Measurements from ENCODE around the gene BYSL. TPM values are rescaled to one million over a fixed set of nuclear protein-coding genes. Genes with fewer than 3 reads are reported as not detected.

BYSL gene
- polyA plus RNA-seq, 2 donors, result 6.0 to 14.2 TPM

DNA sequence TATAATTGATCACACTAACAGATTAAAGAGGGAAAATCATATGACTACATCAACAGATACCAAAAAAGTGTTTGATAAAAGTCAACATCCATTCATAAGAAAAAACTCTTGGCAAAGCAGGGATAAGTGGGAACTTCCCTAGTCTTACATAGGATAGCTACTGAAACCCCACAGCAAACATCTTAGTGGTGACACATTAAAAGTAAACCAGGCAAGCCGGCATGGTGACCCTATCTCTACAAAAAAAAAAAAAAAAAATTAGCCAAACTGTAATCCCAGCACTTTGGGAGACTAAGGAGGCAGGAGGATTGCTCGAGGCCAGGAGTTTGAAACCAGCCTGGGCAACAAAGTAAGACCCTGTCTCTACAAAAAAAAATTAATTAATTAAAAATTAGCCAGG, 34.1 kb downstream of the BYSL start:
- 80 to 81% methylated on average over 2 of the region's 2 CpGs for WGBS, 2 donors

DNA sequence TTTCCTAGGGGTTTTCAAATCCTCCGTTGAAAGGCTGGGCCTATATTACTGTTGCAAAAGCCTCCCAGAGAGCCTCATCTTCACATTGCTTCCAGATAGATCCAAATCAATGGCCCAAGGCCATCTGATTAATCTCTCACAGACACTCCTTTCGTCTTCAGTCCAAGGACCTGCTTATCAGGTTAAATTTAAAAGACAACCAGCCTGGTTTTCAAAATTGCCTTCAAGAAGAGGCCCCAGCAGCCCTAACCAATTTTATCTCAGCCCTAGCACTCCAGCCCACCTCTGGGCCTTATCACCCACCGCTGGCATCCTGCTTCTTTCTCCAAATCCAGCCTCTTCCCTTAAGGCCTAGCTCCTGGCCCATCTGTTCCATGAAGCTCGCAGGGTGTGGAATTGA, 35.8 kb downstream of the BYSL start:
- Histone ChIP-seq H3K36me3 (ENCODE audit: control insufficient read depth in 2 of 2, insufficient read depth in 2 of 2, low read length in 1 of 2) (no peaks in the 10 kb centered on the region), H3K9me3 (ENCODE audit: control insufficient read depth in 2 of 2, insufficient read depth in 1 of 2, low read depth in 1 of 2, low read length in 1 of 2) (no peaks in the 10 kb centered on the region), H3K4me1 (ENCODE audit: control insufficient read depth in 2 of 2, insufficient read depth in 2 of 2, low read length in 1 of 2) (no peaks in the 10 kb centered on the region), H3K27me3 (ENCODE audit: control insufficient read depth in 1 of 2, insufficient read depth in 2 of 2, low read length in 2 of 2) (no peaks in the 10 kb centered on the region), H3K4me3 (ENCODE audit: low read depth in 1 of 2, low read length in 2 of 2) (no peak overlapping the region), H3K27ac (ENCODE audit: low read depth in 2 of 2, low read length in 1 of 2) (no peak overlapping the region)
- WGBS, 2 donors, result 69 to 72% methylated on average over 4 of the region's 4 CpGs

More for the DNA sequence above, 34.1 kb downstream of the BYSL start:
- Histone ChIP-seq H3K4me1 (ENCODE audit: control insufficient read depth in 2 of 2, insufficient read depth in 2 of 2, low read length in 1 of 2) (no peaks in the 10 kb centered on the region), H3K27ac (ENCODE audit: low read depth in 2 of 2, low read length in 1 of 2) (no peak overlapping the region), H3K9me3 (ENCODE audit: control insufficient read depth in 2 of 2, insufficient read depth in 1 of 2, low read depth in 1 of 2, low read length in 1 of 2) (no peaks in the 10 kb centered on the region), H3K27me3 (ENCODE audit: control insufficient read depth in 1 of 2, insufficient read depth in 2 of 2, low read length in 2 of 2) (no peaks in the 10 kb centered on the region), H3K4me3 (ENCODE audit: low read depth in 1 of 2, low read length in 2 of 2) (no peak overlapping the region), H3K36me3 (ENCODE audit: control insufficient read depth in 2 of 2, insufficient read depth in 2 of 2, low read length in 1 of 2) (no peaks in the 10 kb centered on the region)

- Histone ChIP-seq H3K27me3 (ENCODE audit: control insufficient read depth in 1 of 2, insufficient read depth in 2 of 2, low read length in 2 of 2) (no peaks in the 10 kb centered on the region), H3K4me1 (ENCODE audit: control insufficient read depth in 2 of 2, insufficient read depth in 2 of 2, low read length in 1 of 2) (no peaks in the 10 kb centered on the region), H3K4me3 (ENCODE audit: low read depth in 1 of 2, low read length in 2 of 2) (no peak overlapping the region), H3K9me3 (ENCODE audit: control insufficient read depth in 2 of 2, insufficient read depth in 1 of 2, low read depth in 1 of 2, low read length in 1 of 2) (no peaks in the 10 kb centered on the region), H3K36me3 (ENCODE audit: control insufficient read depth in 2 of 2, insufficient read depth in 2 of 2, low read length in 1 of 2) (no peaks in the 10 kb centered on the region), H3K27ac (ENCODE audit: low read depth in 2 of 2, low read length in 1 of 2) (no peak overlapping the region)
- 80 to 91% methylated on average over 6 of the region's 6 CpGs for WGBS, 2 donors
These were observed 36.9 kb downstream of the BYSL start for GRCh38 chr6:41958022-41958856.

DNA sequence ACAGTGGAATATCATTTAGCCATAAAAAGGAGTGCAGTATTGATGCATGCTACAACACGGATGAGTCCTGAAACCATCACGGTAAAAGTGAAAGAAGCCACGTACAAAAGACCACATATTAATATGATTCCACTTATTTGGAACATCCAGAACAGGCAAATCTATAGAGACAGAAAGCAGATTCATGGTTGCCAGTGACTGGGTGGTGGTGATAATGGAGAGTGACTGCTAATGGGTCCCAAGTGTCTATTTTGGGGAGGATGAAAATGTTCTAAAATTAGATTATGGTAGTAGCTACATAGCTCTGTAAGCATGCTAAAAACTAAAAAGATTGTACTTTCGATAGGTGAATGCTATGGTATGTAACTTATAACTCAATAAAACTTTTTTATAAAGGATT, 38.7 kb downstream of the BYSL start:
- Histone ChIP-seq H3K27ac (ENCODE audit: low read depth in 2 of 2, low read length in 1 of 2) (no peak overlapping the region), H3K4me1 (ENCODE audit: control insufficient read depth in 2 of 2, insufficient read depth in 2 of 2, low read length in 1 of 2) (peaks cover 0 to 2% of the 10 kb centered on the region in 2 donors), H3K36me3 (ENCODE audit: control insufficient read depth in 2 of 2, insufficient read depth in 2 of 2, low read length in 1 of 2) (no peaks in the 10 kb centered on the region), H3K27me3 (ENCODE audit: control insufficient read depth in 1 of 2, insufficient read depth in 2 of 2, low read length in 2 of 2) (no peaks in the 10 kb centered on the region), H3K4me3 (ENCODE audit: low read depth in 1 of 2, low read length in 2 of 2) (no peak overlapping the region), H3K9me3 (ENCODE audit: control insufficient read depth in 2 of 2, insufficient read depth in 1 of 2, low read depth in 1 of 2, low read length in 1 of 2) (no peaks in the 10 kb centered on the region)
- 93 to 95% methylated on average over 4 of the region's 4 CpGs for WGBS, 2 donors

DNA sequence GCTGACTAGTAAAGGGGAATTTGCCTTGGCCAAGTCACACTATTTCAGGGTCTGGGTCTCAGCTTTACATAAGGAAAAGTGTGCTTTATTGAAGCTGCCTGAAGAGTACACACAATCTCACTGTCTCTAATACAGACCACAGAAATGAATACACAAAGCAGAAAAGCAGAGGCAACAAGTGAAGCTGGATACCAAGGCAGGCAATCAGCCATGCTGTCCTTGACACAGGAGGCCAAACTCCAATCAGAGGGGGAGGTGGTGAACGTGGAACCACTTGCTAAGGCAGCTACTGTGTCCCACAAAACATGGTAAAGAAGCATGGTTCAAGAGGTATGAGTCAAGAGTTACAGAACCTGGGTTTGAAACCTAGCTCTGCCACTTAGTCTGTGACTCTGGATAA, 42.1 kb downstream of the BYSL start:
- WGBS, 2 donors, result 53 to 57% methylated on average over 1 of the region's 1 CpG

GRCh38 chr6:41964201-41964887, 43.0 kb downstream of the BYSL start:
- H3K9me3 ChIP-seq (ENCODE audit: control insufficient read depth in 2 of 2, insufficient read depth in 1 of 2, low read depth in 1 of 2, low read length in 1 of 2), result no peaks in the 10 kb centered on the region
- H3K27me3 ChIP-seq (ENCODE audit: control insufficient read depth in 1 of 2, insufficient read depth in 2 of 2, low read length in 2 of 2), result no peaks in the 10 kb centered on the region
- no peak overlapping the region for H3K4me3 ChIP-seq (ENCODE audit: low read depth in 1 of 2, low read length in 2 of 2)
- no peak overlapping the region for H3K27ac ChIP-seq (ENCODE audit: low read depth in 2 of 2, low read length in 1 of 2)
- H3K36me3 ChIP-seq (ENCODE audit: control insufficient read depth in 2 of 2, insufficient read depth in 2 of 2, low read length in 1 of 2), result no peaks in the 10 kb centered on the region
- WGBS, 2 donors, result 72 to 78% methylated on average over 2 of the region's 2 CpGs
- H3K4me1 ChIP-seq (ENCODE audit: control insufficient read depth in 2 of 2, insufficient read depth in 2 of 2, low read length in 1 of 2), result peaks cover 0 to 2% of the 10 kb centered on the region in 2 donors

More for the DNA sequence above, 42.1 kb downstream of the BYSL start:
- Histone ChIP-seq H3K27me3 (ENCODE audit: control insufficient read depth in 1 of 2, insufficient read depth in 2 of 2, low read length in 2 of 2) (no peaks in the 10 kb centered on the region), H3K36me3 (ENCODE audit: control insufficient read depth in 2 of 2, insufficient read depth in 2 of 2, low read length in 1 of 2) (no peaks in the 10 kb centered on the region), H3K27ac (ENCODE audit: low read depth in 2 of 2, low read length in 1 of 2) (no peak overlapping the region), H3K4me1 (ENCODE audit: control insufficient read depth in 2 of 2, insufficient read depth in 2 of 2, low read length in 1 of 2) (peaks cover 0 to 2% of the 10 kb centered on the region in 2 donors), H3K9me3 (ENCODE audit: control insufficient read depth in 2 of 2, insufficient read depth in 1 of 2, low read depth in 1 of 2, low read length in 1 of 2) (no peaks in the 10 kb centered on the region), H3K4me3 (ENCODE audit: low read depth in 1 of 2, low read length in 2 of 2) (no peak overlapping the region)

GRCh38 chr6:41965429-41966213, 44.3 kb downstream of the BYSL start:
- Histone ChIP-seq H3K36me3 (ENCODE audit: control insufficient read depth in 2 of 2, insufficient read depth in 2 of 2, low read length in 1 of 2) (no peaks in the 10 kb centered on the region), H3K4me1 (ENCODE audit: control insufficient read depth in 2 of 2, insufficient read depth in 2 of 2, low read length in 1 of 2) (peaks cover 0 to 2% of the 10 kb centered on the region in 2 donors), H3K27ac (ENCODE audit: low read depth in 2 of 2, low read length in 1 of 2) (no peak overlapping the region), H3K9me3 (ENCODE audit: control insufficient read depth in 2 of 2, insufficient read depth in 1 of 2, low read depth in 1 of 2, low read length in 1 of 2) (no peaks in the 10 kb centered on the region), H3K27me3 (ENCODE audit: control insufficient read depth in 1 of 2, insufficient read depth in 2 of 2, low read length in 2 of 2) (no peaks in the 10 kb centered on the region), H3K4me3 (ENCODE audit: low read depth in 1 of 2, low read length in 2 of 2) (no peak overlapping the region)
- 69 to 77% methylated on average over 11 of the region's 11 CpGs for WGBS, 2 donors

DNA sequence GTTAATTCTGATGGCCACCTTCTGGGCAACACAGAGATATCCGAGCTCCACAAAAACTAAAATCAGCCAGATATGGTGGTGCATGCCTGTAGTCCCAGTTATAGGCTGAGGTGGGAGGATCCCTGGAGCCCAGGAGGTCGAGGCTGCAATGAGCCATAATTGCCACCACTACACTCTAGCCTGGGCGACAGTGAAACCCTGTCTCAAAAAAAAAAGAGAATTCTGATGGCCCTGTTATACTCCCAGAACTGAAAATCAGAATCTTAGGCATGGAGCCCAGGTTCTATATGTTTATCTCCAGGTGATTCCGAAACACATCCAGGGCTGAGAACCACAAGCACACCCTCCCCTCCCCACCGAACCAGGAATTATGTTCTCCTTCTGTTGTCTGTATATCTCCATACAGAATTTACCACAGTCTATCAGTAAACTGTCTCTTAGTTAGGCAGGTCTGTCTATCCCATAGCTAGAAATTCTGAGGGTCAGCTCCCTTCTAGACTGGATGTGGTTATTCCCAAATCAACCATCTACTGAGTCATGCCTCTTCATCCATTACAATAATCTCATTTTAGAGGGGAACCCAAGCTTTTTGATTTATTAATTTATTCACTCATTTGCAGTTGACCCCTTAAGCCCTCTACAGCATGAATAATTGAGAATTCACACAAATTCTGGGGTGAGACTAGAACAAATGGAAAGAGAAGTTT, 45.1 kb downstream of the BYSL start:
- Histone ChIP-seq H3K9me3 (ENCODE audit: control insufficient read depth in 2 of 2, insufficient read depth in 1 of 2, low read depth in 1 of 2, low read length in 1 of 2) (no peaks in the 10 kb centered on the region), H3K27ac (ENCODE audit: low read depth in 2 of 2, low read length in 1 of 2) (no peak overlapping the region), H3K27me3 (ENCODE audit: control insufficient read depth in 1 of 2, insufficient read depth in 2 of 2, low read length in 2 of 2) (no peaks in the 10 kb centered on the region), H3K4me3 (ENCODE audit: low read depth in 1 of 2, low read length in 2 of 2) (no peak overlapping the region), H3K4me1 (ENCODE audit: control insufficient read depth in 2 of 2, insufficient read depth in 2 of 2, low read length in 1 of 2) (peaks cover 0 to 2% of the 10 kb centered on the region in 2 donors), H3K36me3 (ENCODE audit: control insufficient read depth in 2 of 2, insufficient read depth in 2 of 2, low read length in 1 of 2) (no peaks in the 10 kb centered on the region)
- WGBS, 2 donors, result 73 to 85% methylated on average over 4 to 5 of the region's 5 CpGs

DNA sequence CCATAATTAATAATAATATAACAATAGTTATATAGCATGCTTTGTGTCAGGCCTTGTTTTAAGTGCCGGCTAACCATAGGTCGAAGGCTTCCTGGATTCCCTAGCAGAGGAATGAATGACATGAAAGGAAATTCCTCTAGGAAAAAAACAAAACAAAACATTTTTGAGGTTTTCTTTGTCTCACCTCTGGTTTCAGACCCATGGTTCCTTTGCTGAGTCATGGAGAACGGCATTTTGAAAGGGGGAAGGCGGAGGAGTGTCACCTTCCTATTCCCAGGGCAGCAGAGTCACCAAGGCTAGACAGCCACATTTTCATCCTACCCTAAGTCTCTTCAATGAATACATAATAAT, 45.6 kb downstream of the BYSL start:
- peaks cover 0 to 2% of the 10 kb centered on the region in 2 donors for H3K4me1 ChIP-seq (ENCODE audit: control insufficient read depth in 2 of 2, insufficient read depth in 2 of 2, low read length in 1 of 2)
- no peaks in the 10 kb centered on the region for H3K27me3 ChIP-seq (ENCODE audit: control insufficient read depth in 1 of 2, insufficient read depth in 2 of 2, low read length in 2 of 2)
- no peak overlapping the region for H3K4me3 ChIP-seq (ENCODE audit: low read depth in 1 of 2, low read length in 2 of 2)
- H3K36me3 ChIP-seq (ENCODE audit: control insufficient read depth in 2 of 2, insufficient read depth in 2 of 2, low read length in 1 of 2), result no peaks in the 10 kb centered on the region
- no peaks in the 10 kb centered on the region for H3K9me3 ChIP-seq (ENCODE audit: control insufficient read depth in 2 of 2, insufficient read depth in 1 of 2, low read depth in 1 of 2, low read length in 1 of 2)
- WGBS, 2 donors, result 65 to 81% methylated on average over 4 of the region's 4 CpGs
- H3K27ac ChIP-seq (ENCODE audit: low read depth in 2 of 2, low read length in 1 of 2), result no peak overlapping the region

All from esophagus (tissue), 2 donors.